ENCODE data around the gene TDRD10. TPM values are rescaled to one million over a fixed set of nuclear protein-coding genes. Genes with fewer than 3 reads are reported as not detected.
A peak's percentile ranks its signal among the peaks of the same experiment; 100 is the strongest.

TDRD10 gene
- total RNA-seq, 1 experiment from 2014 or later, result 0.31 TPM

GRCh38 chr1:154557248-154557938 lies 55.4 kb downstream of the TDRD10 start:
- DNase-seq, result no peak
- Histone ChIP-seq H2BK120ac (ENCODE audit: low read depth, low read length, poor library complexity, severe bottlenecking) (no peak overlapping the region), H2BK5ac (ENCODE audit: insufficient read length, low read length) (no peak overlapping the region), H3K79me2 (ENCODE audit: insufficient read depth, low read length) (peaks cover 9% of the 10 kb centered on the region; the same call in 1 of the 2 replicates), H3K9me3 (ENCODE audit: control insufficient read depth, low read depth, low read length) (no peaks in the 10 kb centered on the region), H3K27me3 (ENCODE audit: insufficient read depth, low read length) (no peaks in the 10 kb centered on the region), H3K4me1 (ENCODE audit: insufficient read depth, low read length) (no peaks in the 10 kb centered on the region; the same call in 1 of the 2 replicates), H2AK5ac (ENCODE audit: insufficient read length, low read length) (no peak overlapping the region), H3K23ac (ENCODE audit: insufficient read length, low read depth, low read length) (no peak overlapping the region), H3K27ac (ENCODE audit: insufficient read length, low read depth, low read length) (no peak overlapping the region), H3K56ac (ENCODE audit: insufficient read length, low read depth, low read length) (no peak overlapping the region), H2BK15ac (ENCODE audit: low read depth, low read length) (no peak overlapping the region), H2AFZ (ENCODE audit: low read length) (no peak overlapping the region), H2BK12ac (ENCODE audit: insufficient read length, low read depth, low read length) (no peak overlapping the region), H3K14ac (ENCODE audit: insufficient read depth, low read length) (no peak overlapping the region), H3K23me2 (ENCODE audit: insufficient read length, low read depth, low read length, poor library complexity, severe bottlenecking) (peaks cover 11% of the 10 kb centered on the region), H3K9ac (ENCODE audit: extremely low read depth, insufficient read length, low read length) (peak overlapping the region; percentile 85), H2BK20ac (ENCODE audit: low read depth, low read length, poor library complexity, severe bottlenecking) (no peak overlapping the region), H4K20me1 (ENCODE audit: control insufficient read depth, insufficient read depth, insufficient read length) (no peaks in the 10 kb centered on the region), H4K5ac (ENCODE audit: insufficient read length, low read depth, low read length) (no peak overlapping the region), H3K18ac (ENCODE audit: insufficient read length, low read depth, low read length) (no peak overlapping the region), H3K4me2 (ENCODE audit: insufficient read depth, insufficient read length, low read length) (peak overlapping the region; percentile 97), H3K4ac (ENCODE audit: low read depth, low read length) (no peak overlapping the region), H3K79me1 (ENCODE audit: insufficient read depth, low read depth, low read length, poor library complexity, severe bottlenecking) (peaks cover 5% of the 10 kb centered on the region), H4K8ac (replicated peaks; ENCODE audit: insufficient read length, low read depth, low read length) (no peak overlapping the region), H3T11ph (ENCODE audit: low read length) (no peak overlapping the region), H4K91ac (ENCODE audit: insufficient read length, low read depth, low read length) (no peak overlapping the region)
- no peak for TF ChIP-seq CTCF (conservative IDR thresholded peaks at IDR 0.05)
- Mint-ChIP-seq H3K9me3 (peaks cover 0 to 4% of the 10 kb centered on the region in 2 experiments; a peak in 1 of 5 replicates), H3K27me3 (ENCODE audit: low read depth) (no peaks in the 10 kb centered on the region), H3K27ac (peak overlapping the region; percentile 77 to 95 (median 94)), H3K36me3 (ENCODE audit: insufficient read depth in 1 of 3, low read depth in 3 of 3) (peaks cover 22 to 45% (median 41%) of the 10 kb centered on the region in 3 experiments; a peak in 6 of 7 replicates), H3K4me3 (peak overlapping the region; percentile 88 to 97), H3K4me1 (peaks cover 24 to 26% of the 10 kb centered on the region in 2 experiments)
- no CpG with 5 or more reads among the region's 7 CpGs for WGBS (ENCODE audit: extremely low coverage, insufficient read length, low lambda C conversion rate)
